OCI-LY1 (cell line): ENCODE data around the gene SLC22A23.

Experiments
- H2AFZ ChIP-seq: fragments of 200-600 bp; sonication (generic), shearing (Covaris generic); 2 replicates; pipeline ENCODE4 v1.6.0; 2014; ENCODE audit warnings: antibody characterized with exemption, mild to moderate bottlenecking, low read length
- H3F3A ChIP-seq: fragments of 200-600 bp; sonication (generic), shearing (Covaris generic); 2 replicates; pipeline ENCODE4 v1.6.0; 2014; ENCODE audit warnings: mild to moderate bottlenecking, antibody characterized with exemption, low read length, moderate library complexity; ENCODE audit not compliant: insufficient read depth
- H3K27ac ChIP-seq: fragments of 200-600 bp; sonication (generic); 2 replicates; pipeline ENCODE4 v1.5.1; 2014; ENCODE audit warnings: low read length, mixed run types, mild to moderate bottlenecking, low read depth; ENCODE audit not compliant: poor library complexity, severe bottlenecking
- H3K27me3 ChIP-seq: fragments of 200-600 bp; sonication (generic); 2 replicates; pipeline ENCODE4 v1.6.0; 2014; ENCODE audit warnings: antibody characterized with exemption, mild to moderate bottlenecking, low read length, moderate library complexity; ENCODE audit not compliant: insufficient read depth
- H3K36me3 ChIP-seq: fragments of 200-600 bp; sonication (generic); 2 replicates; pipeline ENCODE4 v1.6.1; 2014; ENCODE audit warnings: mild to moderate bottlenecking, antibody characterized with exemption, low read length, moderate library complexity, mixed read lengths; ENCODE audit not compliant: insufficient read depth
- H3K4me1 ChIP-seq: fragments of 200-600 bp; sonication (generic); 2 replicates; pipeline ENCODE4 v1.5.1; 2014; ENCODE audit warnings: mild to moderate bottlenecking, low read length, moderate library complexity; ENCODE audit not compliant: insufficient read depth, severe bottlenecking
- H3K4me2 ChIP-seq: fragments of 200-600 bp; sonication (generic), shearing (Covaris generic); 2 replicates; pipeline ENCODE4 v1.6.1; 2014; ENCODE audit warnings: low read length
- H3K4me3 ChIP-seq: fragments of 200-600 bp; sonication (generic); 2 replicates; pipeline ENCODE4 v1.5.1; 2014; ENCODE audit warnings: low read length, low read depth, mild to moderate bottlenecking, mixed read lengths; ENCODE audit not compliant: poor library complexity, severe bottlenecking
- H3K79me2 ChIP-seq: fragments of 200-600 bp; shearing (Covaris generic); 2 replicates; pipeline ENCODE4 v1.6.1; 2016; ENCODE audit warnings: mixed run types, low read length, mixed read lengths; ENCODE audit not compliant: insufficient read depth
- H3K9ac ChIP-seq: fragments of 200-600 bp; sonication (generic), shearing (Covaris generic); 2 replicates; pipeline ENCODE4 v1.6.1; 2014; ENCODE audit warnings: mild to moderate bottlenecking, low read length, mixed read lengths
- H3K9me2 ChIP-seq: fragments of 200-600 bp; sonication (generic), shearing (Covaris generic); 2 replicates; pipeline ENCODE4 v1.6.1; 2014; ENCODE audit warnings: low read depth, mild to moderate bottlenecking, low read length, mixed read lengths
- H3K9me3 ChIP-seq: fragments of 200-600 bp; shearing (Covaris generic); 2 replicates; pipeline ENCODE4 v1.6.1; 2014; ENCODE audit warnings: low read length, mixed read lengths
- H4K20me1 ChIP-seq: fragments of 200-600 bp; sonication (generic), shearing (Covaris generic); 2 replicates; pipeline ENCODE4 v1.6.0; 2016; ENCODE audit warnings: mild to moderate bottlenecking, low read length; ENCODE audit not compliant: insufficient read depth
- EZH2 ChIP-seq: fragments of 200-600 bp; sonication (generic), shearing (Covaris generic); IDR thresholded peaks from 2 replicates; pipeline ENCODE4 v1.8.0; 2017; ENCODE audit warnings: borderline replicate concordance, mixed run types, mild to moderate bottlenecking, antibody characterized with exemption, low read length, moderate library complexity, mixed read lengths
- TF ChIP-seq, protein P1 (sequence below): fragments of 200-600 bp; sonication (generic), shearing (Covaris generic); IDR thresholded peaks from 2 replicates; pipeline ENCODE4 v1.5.1; 2017; ENCODE audit warnings: mild to moderate bottlenecking, antibody characterized with exemption, low read length, moderate library complexity, mixed read lengths

SLC22A23 gene

DNA sequence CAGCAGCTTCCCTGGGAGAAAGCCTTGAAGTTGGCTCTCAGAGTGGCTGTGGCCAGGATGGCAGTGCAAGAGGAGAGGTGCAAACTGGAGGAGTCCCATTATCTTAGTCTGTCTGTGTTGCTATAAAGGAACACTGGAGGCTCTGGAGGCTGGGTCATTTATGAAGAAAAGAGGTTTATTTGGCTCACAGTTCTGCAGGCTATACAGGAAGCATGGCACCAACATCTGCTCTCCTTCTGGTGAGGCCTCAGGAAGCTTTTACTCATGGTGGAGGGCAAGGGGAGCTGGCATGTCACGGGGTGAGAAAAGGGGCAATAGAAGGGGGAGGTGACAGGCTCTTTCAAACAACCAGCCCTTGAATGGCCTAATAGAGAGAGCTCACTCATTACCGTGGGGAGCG, 151.0 kb downstream of the SLC22A23 start:
- H3K9ac ChIP-seq = no peak overlapping the region
- H3K27ac ChIP-seq = no peak overlapping the region
- no peaks in the 10 kb centered on the region for H3K4me1 ChIP-seq
- H4K20me1 ChIP-seq = no peaks in the 10 kb centered on the region
- no peak overlapping the region for H3K4me3 ChIP-seq
- peaks cover 7% of the 10 kb centered on the region; the same call in 1 of the 2 replicates for H3K27me3 ChIP-seq
- no peak overlapping the region for H2AFZ ChIP-seq
- H3F3A ChIP-seq = no peaks in the 10 kb centered on the region
- no peak overlapping the region for H3K4me2 ChIP-seq
- H3K9me2 ChIP-seq = no peaks in the 10 kb centered on the region
- H3K79me2 ChIP-seq = no peaks in the 10 kb centered on the region
- H3K36me3 ChIP-seq = no peaks in the 10 kb centered on the region
- no peak for TF ChIP-seq EZH2
- TF ChIP-seq, protein P1, sequence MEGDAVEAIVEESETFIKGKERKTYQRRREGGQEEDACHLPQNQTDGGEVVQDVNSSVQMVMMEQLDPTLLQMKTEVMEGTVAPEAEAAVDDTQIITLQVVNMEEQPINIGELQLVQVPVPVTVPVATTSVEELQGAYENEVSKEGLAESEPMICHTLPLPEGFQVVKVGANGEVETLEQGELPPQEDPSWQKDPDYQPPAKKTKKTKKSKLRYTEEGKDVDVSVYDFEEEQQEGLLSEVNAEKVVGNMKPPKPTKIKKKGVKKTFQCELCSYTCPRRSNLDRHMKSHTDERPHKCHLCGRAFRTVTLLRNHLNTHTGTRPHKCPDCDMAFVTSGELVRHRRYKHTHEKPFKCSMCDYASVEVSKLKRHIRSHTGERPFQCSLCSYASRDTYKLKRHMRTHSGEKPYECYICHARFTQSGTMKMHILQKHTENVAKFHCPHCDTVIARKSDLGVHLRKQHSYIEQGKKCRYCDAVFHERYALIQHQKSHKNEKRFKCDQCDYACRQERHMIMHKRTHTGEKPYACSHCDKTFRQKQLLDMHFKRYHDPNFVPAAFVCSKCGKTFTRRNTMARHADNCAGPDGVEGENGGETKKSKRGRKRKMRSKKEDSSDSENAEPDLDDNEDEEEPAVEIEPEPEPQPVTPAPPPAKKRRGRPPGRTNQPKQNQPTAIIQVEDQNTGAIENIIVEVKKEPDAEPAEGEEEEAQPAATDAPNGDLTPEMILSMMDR = no peak
- no peaks in the 10 kb centered on the region for H3K9me3 ChIP-seq

DNA sequence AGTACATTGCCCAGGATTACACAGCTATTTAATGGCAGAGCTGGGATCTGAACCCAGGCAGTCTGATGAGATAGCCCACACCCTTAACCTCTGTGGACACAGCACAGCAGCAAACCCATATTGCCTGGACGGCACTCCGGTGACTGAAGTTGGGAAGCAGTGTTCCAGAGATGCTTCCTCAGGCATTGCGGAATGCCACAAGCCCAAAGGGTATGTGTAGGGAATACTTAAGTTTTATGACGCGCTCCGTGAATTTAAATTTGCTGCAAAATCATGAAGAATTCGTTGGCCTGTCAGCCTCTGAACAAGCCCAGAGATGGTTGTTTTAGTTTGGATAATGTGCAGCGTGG, 151.7 kb downstream of the SLC22A23 start:
- no peaks in the 10 kb centered on the region for H4K20me1 ChIP-seq
- no peaks in the 10 kb centered on the region for H3K36me3 ChIP-seq
- peaks cover 7% of the 10 kb centered on the region; the same call in 1 of the 2 replicates for H3K27me3 ChIP-seq
- no peak overlapping the region for H3K9ac ChIP-seq
- H3F3A ChIP-seq = no peaks in the 10 kb centered on the region
- no peak overlapping the region for H3K4me2 ChIP-seq
- no peaks in the 10 kb centered on the region for H3K9me3 ChIP-seq
- no peaks in the 10 kb centered on the region for H3K9me2 ChIP-seq
- TF ChIP-seq, protein P1 = no peak
- no peak for TF ChIP-seq EZH2
- H2AFZ ChIP-seq = no peak overlapping the region
- H3K79me2 ChIP-seq = no peaks in the 10 kb centered on the region
- H3K27ac ChIP-seq = no peak overlapping the region
- H3K4me1 ChIP-seq = no peaks in the 10 kb centered on the region
- no peak overlapping the region for H3K4me3 ChIP-seq

- H3F3A ChIP-seq = no peaks in the 10 kb centered on the region
- H3K4me1 ChIP-seq = no peaks in the 10 kb centered on the region
- no peaks in the 10 kb centered on the region for H3K79me2 ChIP-seq
- H3K4me3 ChIP-seq = no peak overlapping the region
- H4K20me1 ChIP-seq = no peaks in the 10 kb centered on the region
- no peak overlapping the region for H3K27ac ChIP-seq
- TF ChIP-seq EZH2 = no peak
- TF ChIP-seq, protein P1 = no peak
- no peaks in the 10 kb centered on the region for H3K9me2 ChIP-seq
- H3K9ac ChIP-seq = no peak overlapping the region
- no peak overlapping the region for H2AFZ ChIP-seq
- H3K27me3 ChIP-seq = peaks cover 7% of the 10 kb centered on the region; the same call in 1 of the 2 replicates
- H3K4me2 ChIP-seq = no peak overlapping the region
- no peaks in the 10 kb centered on the region for H3K36me3 ChIP-seq
- no peaks in the 10 kb centered on the region for H3K9me3 ChIP-seq
Observed at GRCh38 chr6:3304500-3305215, 152.2 kb downstream of the SLC22A23 start.
